GM18502 (cell line): Measurements from ENCODE around the gene PDZRN4.
A peak's percentile ranks its signal among the peaks of the same experiment; 100 is the strongest.

ENCODE experiments used
- ATAC-seq: cut with Tn5 transposase; IDR thresholded peaks from one replicate; pipeline ENCODE4 v1.9.1; 2021; ENCODE audit warnings: mild to moderate bottlenecking; ENCODE audit not compliant: unreplicated experiment, poor library complexity

Gene PDZRN4

DNA sequence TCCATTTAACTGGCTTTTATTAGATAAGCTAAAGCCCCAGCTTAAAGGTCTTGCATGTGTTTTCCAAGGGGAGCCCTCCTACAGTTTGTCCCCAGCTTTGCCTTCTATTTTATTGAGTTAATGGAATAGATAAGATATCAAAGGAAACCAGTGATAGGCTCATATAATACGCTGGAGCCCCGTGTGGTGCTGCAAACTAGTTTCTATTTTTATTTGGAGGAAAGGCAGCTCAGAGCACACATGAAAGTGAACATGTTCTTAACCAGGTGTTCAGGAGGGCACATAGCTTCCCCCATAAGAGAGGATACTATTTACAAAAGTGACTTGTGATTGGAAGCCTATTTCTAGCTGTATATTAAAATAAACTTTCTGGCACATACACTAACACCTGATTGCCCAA lies 251.7 kb downstream of the PDZRN4 start:
- ATAC-seq, result no peak

DNA sequence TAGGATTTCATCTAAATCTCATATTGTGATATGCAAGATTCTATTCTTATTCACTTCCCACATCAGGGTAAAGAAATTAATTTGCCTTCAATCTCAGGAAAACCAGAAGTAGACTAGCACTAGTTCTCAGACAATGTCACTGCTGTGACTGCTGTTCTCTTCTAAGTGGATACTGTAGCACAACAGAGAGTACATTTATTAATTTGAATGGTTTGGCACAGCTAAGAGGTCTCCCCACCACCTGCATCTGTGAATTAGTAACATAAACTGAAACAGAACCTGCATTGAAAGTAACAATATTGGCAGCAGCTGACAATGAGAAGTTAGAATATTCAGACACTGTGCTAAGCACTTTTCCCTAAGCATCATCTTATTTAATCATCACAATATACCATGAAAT lies 253.1 kb downstream of the PDZRN4 start:
- no peak for ATAC-seq

DNA sequence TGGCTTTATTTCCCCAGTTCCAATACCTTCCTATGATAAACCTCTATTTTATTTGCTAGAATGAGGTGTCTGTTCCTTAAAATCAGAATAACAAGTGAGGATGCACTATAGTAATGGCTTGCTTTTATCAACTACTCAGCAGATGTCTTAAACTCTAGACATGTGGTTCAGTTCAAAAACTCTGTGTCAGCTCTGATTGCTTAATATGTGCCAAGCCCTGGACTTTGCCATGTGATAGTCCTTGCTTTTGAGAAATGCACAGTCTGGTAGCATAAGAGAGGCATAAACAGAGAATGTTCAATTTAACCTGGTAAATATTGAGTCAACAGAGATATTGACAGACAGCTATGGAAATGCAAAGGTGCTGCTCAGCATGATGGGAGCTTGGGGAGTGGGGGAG lies 254.8 kb downstream of the PDZRN4 start:
- no peak for ATAC-seq

DNA sequence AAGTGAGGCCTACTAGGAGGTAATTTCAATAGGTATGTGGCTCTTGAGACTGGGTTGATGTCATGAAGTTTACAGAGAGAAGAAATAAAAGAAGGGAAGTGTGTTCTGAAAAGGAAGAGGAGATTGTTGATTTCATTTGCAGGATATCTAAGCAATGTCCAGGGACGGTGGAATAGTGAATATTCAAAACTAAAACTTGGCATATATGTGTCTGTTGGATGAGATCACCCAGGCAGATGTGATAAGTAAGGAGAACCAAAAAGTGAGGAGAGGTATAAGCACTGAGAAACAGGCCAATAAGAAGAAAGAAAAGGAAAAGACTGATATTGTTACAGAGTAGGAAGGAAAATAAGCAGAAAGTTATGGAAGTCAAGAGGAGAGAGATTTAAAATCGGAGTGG lies 255.6 kb downstream of the PDZRN4 start:
- ATAC-seq, result no peak

DNA sequence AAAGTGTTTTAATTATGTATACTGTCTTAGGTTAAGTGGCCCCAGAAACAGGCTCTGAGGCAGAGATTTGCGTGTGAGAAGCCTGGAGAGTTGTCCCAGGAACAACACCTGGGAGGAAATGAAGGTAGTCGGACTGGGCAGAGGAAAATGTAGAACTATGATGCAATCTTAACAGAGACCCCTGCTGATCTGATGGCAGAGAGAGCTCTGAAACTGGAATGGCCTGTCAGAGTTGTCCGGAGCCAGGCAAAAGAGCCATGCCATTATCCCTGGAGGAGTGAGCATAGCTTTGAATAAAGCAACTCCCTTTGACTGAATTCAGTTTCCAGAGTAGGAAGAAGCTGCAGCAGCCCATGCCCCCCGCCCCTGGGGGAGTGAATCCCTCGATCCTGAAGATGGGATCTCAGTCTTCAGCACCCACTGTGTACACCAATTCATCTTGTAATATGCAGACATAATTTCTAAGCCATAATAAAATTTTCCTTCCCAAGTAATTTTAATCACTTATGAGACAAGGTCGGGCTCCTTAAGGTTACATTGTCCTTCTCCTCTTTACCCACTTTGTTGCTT lies 264.8 kb downstream of the PDZRN4 start:
- ATAC-seq, result no peak

DNA sequence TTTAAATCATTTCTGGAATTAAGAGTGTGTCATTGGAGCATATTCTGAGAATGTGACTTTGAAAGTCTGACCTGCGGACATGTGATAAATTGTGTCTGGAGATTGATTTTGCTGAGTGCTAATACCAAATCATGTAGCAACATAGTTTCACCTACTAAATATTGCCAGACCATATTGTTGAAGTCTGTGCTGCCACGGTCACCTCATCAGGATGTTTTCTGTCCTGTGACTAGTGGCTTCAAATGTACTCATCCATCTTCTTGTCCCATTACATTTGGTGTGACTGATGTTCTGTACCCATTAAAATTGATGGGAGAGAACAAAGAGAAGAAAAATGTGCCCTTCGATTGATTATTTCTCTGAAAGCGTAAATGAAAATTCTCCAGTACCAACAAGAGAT lies 265.3 kb downstream of the PDZRN4 start:
- ATAC-seq, result no peak

DNA sequence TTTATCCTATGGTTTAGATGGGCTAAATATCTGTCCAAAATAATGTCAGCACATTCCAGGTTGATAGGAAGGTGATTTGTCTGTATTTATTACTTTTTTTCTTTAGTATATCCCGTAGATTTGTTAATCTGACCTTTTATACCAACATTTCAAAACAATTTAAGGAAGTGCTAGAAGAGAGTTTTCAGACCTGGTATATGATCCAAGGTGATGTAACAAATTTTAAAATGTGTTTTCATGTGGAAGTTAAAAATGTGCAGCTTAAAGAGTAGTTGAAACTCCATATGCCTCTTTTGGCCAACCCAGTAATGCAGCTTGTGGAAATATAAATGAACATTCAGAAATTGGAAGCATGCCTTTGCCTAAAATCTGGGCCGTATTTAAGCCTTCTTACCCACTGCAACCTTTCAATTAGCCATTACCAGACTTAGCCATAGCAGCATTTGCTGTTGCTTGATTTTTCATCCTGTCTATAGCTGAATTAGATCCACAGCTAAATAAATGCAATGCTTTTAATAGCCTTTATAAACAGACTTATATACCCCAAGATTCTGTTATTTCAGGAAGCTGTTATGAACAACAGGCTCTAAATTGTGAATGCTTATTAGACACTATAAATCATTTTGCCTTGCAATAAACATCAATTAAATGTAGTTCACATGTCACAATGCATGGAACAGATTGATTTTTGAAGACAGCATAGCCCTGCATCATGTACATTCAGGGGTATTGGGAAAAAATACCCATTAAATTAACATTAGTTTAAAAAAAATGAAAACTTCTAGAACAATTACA lies 271.2 kb downstream of the PDZRN4 start:
- no peak for ATAC-seq

DNA sequence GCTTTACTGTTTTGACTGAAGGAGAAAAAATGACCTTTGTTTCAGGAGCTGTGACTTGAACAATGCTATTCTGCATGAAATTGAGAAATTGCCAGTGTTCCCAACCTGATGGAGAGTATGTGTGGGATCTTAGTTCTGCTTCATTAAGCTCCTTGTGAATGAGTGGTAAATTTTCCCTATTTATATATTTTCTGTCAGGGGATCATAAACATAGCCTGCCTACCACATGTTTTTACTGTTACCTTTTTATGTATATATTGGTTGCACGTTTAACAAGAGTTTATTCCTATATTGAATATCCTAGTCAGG lies 271.7 kb downstream of the PDZRN4 start:
- no peak for ATAC-seq

DNA sequence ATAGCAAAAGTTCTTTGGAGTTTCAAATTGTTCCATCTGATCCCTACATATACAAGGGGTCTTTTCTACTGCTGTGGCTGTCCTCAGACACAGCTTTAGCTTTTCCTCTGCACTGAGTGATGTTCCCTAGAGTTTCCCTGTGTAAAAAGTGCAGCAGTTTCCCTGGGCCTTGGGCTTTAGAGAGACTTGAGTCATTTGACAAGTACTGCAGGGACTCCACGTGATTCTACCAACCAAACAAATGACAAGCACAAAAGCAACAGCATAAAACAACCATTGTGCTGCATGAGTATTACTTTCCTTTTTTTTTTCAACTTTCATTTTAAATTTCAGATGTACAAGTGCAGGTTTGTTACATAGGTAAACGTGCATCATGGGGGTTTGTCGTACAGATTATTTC lies 272.8 kb downstream of the PDZRN4 start:
- ATAC-seq, result no peak

DNA sequence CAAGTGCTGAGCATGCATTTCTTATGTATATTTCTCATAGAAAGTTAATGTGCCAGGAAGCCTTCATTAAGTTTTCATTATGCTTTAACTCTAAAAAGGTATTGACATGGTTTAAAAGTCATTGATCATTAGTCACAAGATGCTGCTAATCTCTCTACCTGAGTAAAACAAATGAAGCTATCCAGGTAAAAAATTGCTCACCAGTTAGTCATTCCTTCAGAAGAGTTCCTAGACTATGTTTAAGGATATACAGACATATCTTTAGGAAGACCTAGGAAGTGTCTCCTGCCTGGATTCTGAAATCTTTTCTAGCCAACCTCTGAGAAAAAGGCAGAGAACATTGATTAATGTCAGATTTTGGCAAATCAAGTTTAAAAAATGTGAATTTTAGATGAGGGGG lies 274.2 kb downstream of the PDZRN4 start:
- ATAC-seq, result no peak

DNA sequence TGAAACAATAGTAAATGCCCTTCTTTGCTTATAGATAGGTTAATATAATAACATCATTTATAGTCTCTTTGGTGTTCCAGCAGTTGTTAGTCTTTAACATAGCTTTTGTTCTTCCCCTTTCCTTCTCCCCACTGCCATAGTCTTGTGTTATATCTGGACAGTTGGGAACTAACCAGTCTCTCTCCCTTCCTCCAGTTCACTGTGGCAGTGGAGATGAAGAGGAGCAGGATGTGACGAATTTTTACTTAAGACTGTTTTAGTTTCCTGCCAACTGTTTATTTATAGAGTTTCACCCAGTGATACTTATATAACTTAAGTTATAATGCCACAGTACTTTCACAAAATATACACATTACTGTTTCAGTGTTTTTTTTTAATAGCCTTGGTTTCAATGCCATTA lies 277.4 kb downstream of the PDZRN4 start:
- no peak for ATAC-seq

DNA sequence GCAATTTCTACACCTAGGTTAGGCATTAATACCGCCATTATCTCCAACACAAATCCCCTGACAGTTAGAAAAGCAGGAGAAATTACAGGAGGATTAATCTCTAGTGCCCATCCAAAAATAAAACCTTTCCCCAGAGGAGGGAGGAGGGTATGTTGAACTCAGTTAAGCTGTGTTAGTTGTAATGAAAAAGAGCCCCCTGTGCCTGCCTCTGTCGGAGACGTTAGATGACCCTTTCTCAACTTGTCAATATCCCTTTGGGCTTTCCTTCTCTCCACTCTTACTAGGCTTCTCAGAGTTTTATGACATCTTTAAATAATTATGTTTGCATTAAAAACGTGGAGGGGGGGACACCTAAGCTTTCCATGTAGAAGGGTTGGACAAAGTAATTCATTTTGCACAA lies 278.2 kb downstream of the PDZRN4 start:
- ATAC-seq, result no peak

DNA sequence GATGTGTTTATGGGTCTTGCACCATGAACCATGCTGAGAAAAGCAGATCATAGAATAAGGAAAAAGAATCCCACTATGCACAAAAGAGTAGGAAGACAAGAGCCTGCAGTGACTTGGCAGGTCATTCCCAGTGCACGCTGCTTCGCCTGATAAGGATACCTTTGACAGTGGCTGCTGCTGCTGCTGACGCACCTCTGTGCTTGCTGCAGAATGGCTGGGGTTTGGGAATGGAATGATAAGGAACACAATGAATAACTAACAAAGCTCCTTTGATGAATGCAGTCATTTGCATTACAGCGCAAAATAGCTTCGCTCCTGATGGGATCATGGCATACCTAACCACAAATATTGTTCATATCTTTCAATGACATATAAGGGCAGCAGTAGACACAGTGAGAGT lies 278.7 kb downstream of the PDZRN4 start:
- ATAC-seq, result no peak

DNA sequence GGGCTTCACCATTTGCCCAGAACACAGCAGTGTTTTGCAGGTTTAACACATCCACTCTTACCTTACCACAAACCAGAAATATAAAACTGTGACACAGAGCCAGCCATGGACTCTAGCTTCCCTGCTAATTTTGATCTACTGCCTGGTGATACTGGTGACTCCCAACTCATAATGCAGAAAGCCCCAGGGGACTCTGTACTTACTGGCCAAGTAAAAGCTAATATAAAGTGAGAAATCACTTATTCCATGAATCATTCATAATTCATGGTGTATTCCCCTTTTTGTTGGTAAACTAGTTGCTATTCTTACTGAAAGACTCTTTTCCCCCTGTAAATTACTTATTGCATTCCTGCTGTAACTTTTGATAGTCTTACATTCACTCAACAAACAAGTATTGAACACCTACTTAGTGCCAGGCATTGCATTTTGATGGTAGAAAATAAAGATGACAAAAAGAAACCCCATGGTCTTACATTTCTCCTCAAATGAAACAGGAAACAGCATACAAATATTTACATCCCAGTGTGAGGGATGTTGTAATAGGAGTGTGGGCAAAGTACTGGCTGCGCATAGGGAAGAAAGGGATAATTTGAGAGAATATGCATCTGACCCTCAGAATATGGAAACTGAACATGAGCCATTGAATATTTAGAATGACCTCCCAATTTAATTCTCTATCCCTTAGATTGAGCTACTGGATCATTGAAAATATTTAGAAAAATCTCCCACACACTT lies 279.6 kb downstream of the PDZRN4 start:
- no peak for ATAC-seq

DNA sequence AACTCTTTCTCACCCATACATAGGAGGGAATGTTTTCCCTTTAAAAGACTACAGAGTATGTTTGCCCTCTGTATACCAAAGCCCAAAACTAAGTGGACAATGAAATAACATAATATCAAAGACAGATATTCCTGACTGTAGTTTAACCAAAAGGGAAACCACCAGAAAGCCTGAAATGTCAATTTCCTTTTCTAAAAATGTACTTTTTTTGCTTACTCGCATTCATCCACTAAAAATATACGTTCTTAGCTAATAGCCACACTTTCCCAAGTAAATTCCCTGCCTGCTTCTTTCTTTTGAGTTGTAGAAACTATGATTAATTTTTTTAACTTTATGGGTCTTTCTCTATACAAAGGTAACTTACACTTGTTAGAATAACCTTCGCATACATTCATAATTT lies 280.2 kb downstream of the PDZRN4 start:
- no peak for ATAC-seq

DNA sequence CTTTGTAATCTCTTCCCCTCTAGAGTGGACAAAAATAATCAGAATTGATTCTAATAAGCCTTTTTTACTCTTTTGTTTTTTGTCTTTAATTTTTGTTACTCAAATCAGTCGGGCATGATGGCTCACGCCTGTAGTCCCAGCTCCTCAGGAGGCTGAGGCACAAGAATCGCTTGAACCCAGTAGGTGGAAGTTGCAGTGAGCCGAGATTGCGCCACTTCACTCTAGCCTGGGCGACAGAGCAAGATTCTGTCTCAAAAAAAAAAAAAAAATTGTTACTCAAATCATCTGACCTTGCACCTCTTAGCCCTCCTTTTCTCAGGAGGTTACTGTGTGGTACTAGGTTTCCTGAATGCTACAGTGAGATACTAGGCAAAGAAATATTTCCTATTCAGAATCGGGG lies 280.6 kb downstream of the PDZRN4 start:
- no peak for ATAC-seq

DNA sequence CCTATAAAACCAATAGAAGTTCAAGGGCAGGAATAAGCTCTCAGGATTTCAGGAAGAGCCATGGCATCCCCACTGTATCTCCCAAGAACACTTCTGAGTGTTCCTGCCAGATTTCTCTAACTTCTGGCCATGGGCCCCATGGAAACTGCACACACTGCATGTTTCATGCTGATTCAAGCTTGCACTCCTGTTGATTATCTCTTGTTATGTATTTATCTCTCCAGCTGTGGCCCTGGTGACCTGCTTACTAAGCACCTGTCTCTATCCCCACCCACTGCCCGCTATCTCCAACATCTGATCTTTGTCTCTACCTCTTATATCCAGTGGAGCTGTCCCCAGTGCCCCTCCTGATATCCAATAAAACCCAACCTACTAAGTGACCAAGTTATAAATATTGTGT lies 285.3 kb downstream of the PDZRN4 start:
- ATAC-seq, result no peak

DNA sequence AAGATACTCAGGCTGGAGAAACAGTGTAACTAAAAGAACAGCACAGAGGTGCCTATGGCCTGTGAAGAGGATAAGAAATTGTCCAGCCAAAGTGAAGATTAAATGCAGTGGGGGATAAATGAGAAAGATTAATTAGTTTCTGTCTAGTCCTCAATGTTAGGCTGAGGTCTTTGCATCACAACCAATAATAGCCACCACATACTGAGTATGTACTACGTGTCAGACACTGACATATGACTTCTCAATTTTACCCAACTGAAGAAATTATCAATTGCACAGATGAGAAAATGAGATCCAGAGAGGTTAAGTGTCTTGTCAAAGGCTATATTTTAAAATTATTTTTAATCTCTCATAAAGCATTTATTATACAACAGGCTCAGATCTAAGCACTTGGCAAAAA lies 285.9 kb downstream of the PDZRN4 start:
- ATAC-seq, result no peak

DNA sequence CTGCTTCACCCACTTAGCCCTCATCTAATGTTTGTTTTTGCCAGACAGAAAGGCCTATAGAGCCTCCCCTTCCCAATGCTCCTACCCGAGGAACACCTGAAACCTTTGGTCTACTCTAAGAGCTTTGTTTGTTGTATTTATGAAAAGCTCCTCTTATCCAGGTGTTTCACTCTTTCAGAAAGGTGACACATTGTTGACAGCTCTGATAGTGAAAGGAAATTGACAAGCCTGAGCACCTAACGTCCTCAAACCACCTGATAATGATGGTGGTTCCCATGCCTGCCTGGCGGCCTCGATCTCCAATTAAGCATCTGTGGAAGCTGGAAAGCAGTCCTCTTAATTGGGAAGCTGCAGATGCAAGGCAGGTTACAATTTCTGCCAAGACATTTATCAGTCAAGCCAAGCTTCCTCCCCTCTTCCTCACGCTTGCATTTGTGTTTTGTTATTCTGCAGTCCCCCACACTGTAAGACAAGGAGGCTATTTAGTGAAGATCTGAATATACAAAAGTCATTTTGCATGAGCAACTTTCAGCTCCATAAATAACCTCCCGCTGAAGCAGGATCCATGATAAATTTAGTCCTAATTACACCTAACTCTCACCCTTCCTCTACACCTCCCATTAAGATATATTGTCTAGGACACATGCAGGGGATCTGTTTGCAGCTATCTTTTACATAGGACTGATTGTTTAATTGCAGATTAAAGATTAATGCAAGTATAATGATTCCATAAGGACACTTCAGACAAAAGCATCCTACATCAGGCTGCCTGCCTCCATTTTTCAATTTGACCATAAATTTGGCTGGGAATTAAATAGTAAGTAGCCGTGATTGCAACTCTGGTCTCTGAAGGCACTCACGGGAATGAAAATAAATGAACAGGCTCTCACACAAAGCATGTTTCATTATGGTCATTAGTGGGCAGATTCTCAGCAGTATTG lies 288.6 kb downstream of the PDZRN4 start:
- ATAC-seq, result no peak

DNA sequence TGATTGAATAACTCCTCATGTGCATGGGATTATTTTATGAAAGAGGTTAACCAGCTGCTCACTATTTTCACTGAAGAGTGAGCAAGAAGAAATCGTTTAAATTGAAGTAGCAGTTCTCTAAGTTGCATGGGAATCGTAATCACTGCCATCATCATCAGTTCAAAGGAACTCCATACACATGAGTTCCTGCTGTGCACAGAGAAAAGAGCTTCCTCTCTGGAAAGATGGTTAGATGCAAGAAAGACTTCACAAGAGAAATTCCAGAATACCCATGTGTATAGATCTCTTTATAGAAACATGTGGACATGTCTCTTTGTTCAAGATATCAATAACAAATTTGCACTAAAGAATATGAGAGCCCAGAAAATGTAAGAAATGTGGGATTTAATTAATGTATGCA lies 291.3 kb downstream of the PDZRN4 start:
- ATAC-seq, result no peak

DNA sequence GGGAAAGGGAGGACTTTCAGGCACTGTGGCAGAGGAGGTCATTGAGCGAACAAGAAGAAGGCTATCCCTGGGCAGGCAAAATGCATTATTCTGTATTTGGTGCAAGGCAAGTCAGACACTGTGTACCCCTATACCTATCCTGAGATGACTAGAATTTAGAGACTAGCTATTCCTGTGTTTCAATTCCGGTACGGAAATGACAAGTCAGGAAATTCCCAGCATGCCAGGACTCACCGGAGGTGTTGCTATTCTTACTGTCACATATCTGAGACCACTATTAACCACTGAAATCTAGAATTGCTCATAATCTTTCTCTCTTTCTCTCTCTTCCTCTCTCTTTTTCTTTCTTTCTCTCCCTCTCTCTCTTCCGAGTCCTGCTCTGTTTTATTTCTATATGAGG lies 297.1 kb downstream of the PDZRN4 start:
- peak; percentile 46 for ATAC-seq
